Activated naive CD4-positive, alpha-beta T cell treated with Interleukin-2 at 50 U/mL for 16 hours (primary cell): ENCODE results near the gene DDX52.
A peak's percentile ranks its signal among the peaks of the same experiment; 100 is the strongest.
"Not testable (repeated sequence)": the region's sequence is repeated elsewhere in the genome, so short reads cannot be mapped to it uniquely, and the experiment has no call there.

ENCODE experiments used
- DNase-seq: peaks from one replicate; pipeline ENCODE4 v3.0.0-alpha.2; 2020

The DDX52 gene

DNA sequence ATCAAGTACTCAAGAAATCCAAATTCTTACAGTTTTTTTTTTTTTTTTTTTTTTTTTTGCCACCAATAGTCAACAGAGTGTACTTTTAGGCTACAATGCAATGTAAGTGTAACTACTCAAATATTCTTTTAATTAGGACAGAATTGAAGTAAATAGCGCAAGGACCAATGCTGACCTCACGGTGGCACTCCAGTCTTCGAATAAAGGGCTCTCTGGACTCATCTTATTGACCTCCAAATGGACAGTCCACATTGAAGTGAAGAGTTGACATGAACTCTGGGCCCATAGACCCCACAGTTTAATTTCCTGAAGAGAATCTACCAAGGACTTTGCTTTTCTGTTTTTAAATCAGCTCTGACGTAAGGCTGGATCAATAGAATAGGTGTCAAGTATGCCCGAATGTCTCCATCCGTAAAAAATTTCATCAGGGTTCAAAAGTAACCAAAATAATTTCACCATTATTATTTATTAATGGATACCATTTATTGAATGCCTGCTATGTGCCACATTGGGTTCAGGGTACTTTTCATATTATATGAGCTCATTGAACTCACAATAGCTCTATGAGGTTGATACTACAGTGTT lies 7.3 kb upstream of the DDX52 start:
- no peak for DNase-seq

- DNase-seq = no peak
Measured at GRCh38 chr17:37648555-37648954, 5.3 kb upstream of the DDX52 start.

DNA sequence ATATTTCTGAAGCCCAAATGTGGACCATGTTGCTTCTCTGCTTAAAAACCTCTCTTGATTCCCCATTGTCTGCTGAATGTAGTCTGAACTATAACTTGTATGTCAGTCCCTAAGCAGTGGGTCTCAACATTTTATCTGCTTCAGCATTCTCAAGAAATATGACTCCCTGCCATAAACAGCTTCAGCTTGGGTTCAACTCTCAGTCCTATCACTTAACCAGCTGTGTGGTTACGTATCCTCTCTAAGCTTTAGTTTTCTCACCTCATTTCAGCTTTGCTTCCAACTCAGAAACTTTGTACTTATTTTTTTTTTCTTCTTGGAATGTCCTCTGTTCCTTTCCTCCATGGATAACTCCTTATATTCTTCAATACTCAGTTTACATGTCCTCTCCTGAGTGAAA lies 4.6 kb upstream of the DDX52 start:
- no peak for DNase-seq

GRCh38 chr17:37643869-37644268 lies 623 bp upstream of the DDX52 start:
- no peak for DNase-seq

DNA sequence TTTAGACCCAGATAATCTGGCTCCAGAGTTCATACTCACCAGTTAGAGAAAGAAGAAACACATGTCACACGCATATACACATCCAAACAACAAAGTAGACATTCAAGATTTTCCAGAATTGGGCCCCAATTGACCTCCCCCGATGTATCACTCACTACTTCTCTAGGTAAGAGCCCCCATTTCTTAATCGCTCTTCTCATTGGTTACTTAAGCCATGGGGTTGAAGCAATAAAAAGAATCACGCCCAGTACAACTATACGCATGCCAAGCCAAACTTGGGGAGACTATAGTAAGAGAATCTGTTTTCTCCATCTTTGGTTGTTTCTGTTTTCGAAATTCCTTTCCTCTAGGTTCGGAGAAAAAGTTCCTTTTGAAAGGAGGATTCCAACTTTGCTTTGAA lies 565 bp downstream of the DDX52 start:
- no peak for DNase-seq

DNA sequence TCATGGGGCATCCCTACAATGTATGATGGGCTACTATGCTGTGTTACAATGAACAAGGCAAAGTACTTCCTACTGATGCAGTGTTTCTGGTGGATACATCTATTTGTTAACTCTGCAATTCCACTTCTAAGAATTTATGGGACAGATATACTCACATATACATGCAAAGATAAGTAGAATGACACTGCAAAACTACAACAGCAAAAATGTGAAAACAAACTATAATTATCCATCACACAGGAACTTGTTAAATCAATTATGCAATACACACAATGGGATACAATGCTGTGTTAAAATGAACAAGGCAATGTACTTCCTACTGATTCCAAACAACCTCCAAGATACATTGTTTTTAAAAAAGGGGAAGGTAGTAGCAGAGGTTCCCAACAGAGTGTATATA lies 3.2 kb downstream of the DDX52 start:
- DNase-seq = no peak

GRCh38 chr17:37637956-37638355 lies 5.3 kb downstream of the DDX52 start:
- no peak for DNase-seq

- not testable (repeated sequence) for DNase-seq
Measured at GRCh38 chr17:37616430-37616829, 26.8 kb downstream of the DDX52 start.

- DNase-seq = no peak
Measured at GRCh38 chr17:37614823-37615222, 28.4 kb downstream of the DDX52 start.

GRCh38 chr17:37614391-37614790 lies 28.9 kb downstream of the DDX52 start:
- DNase-seq = no peak

GRCh38 chr17:37610971-37611370 lies 32.3 kb downstream of the DDX52 start:
- DNase-seq = no peak

- DNase-seq = not testable (repeated sequence)
Measured at GRCh38 chr17:37610041-37610420, 33.2 kb downstream of the DDX52 start.

DNA sequence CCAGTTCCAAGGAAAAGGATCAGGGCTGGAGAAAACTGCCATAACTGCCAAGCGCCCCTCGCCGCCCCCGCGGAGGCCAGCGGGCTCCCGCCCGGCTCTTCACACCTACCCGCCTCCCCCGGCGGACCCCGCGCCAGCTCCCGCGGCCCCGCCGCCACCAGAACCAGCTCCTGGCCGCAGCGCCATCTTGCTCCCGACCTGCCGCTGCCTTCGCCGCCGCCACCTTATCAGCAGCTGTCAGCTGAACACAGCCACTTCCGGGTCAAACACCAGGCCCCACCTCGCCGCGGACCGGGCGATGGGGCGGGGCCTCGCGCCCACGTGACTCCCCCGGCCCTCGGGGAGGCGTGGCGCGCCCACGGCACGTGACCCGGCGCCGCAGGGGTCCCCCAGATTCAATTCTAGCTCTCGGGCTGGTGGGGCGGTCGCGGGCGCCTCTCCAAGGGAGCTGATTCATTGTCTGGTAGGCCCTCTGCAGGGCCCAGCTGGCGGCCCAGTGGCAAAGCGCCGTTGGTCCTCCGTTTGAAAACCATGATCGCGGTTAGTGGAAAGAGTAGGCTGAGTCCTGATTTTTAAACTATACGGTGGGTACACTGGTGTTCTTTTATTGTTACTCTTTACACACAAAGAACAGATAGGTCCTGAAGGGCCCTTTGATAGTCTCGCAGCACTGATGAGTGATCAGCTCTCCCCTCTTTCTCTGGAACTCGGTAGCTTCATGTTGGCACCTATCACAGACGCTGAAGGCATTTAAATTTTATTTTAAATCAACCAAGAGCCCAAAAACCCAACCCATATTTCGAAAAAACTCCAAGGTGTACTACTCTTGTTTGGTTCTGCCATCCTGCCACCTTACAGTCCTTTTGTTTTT lies 33.8 kb downstream of the DDX52 start, which contains the start of gene SYNRG:
Gene SYNRG (minus strand): TSS at position 249 of the 871 bp plus-strand sequence. CDS start 63 bp downstream, at position 186.
- DNase-seq = peak; percentile 94

DNA sequence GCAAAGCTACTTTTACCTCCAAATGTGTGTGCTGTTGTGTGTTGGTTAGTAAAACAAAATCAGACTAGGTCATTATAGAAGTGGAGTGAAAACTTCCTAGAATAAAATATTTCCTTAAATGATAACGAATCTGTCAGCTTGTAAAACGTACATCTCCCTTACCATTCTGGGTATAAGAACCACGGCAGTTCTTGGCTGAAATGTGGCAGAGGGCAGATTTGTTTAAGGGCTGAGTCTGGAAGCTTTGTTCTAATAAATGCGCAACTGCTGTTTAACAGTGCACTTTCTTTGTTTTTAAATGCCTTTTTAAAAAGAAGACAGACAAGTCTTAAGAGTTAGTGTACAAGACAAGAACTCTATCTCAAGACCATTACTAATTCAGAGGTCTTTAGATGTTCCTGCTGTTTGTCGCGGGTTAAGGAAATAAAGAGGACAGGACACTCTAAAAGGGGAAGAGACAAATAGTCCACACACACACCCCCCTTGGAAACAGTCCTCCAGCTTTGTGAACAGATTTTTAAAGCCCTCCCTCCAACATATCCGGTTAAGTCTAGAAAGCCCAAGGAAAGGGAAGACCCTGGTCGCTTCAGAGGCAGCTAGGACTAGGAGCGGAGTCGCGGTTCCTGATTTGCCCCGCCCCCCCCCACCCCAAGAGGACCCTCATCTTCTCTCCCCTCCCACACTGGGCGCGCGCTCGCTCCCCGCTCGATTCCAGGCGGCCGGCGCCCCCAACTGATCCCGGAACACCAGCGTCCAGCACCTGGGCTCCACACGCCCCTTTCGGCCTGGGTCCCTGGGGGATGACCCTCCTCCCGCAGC lies 34.7 kb downstream of the DDX52 start:
- DNase-seq = peak; percentile 22

- peak; percentile 23 for DNase-seq
Measured at GRCh38 chr17:37607637-37608331, 35.5 kb downstream of the DDX52 start.

- DNase-seq = peak; percentile 25
Measured at GRCh38 chr17:37605813-37606505, 37.3 kb downstream of the DDX52 start.

DNA sequence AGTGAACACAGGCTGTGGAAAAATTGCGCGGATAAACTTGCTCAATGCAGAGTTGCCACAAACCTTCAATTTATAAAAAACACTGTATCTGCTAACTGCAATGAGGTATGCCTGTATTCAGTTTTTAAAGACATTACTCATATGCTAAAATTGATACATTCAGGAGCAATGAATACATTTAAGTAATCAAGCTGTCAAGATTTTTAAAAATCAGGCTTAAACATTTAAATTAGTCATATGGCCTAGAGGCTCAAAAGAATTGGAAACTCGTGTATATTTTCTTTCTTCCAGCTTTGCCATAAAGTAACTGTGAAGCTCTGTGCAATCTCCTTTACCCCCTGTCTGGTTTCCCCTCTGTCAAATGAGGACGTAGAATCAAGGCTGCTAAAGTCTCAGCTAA lies 38.2 kb downstream of the DDX52 start:
- no peak for DNase-seq

- DNase-seq = no peak
Measured at GRCh38 chr17:37604556-37604955, 38.7 kb downstream of the DDX52 start.

DNA sequence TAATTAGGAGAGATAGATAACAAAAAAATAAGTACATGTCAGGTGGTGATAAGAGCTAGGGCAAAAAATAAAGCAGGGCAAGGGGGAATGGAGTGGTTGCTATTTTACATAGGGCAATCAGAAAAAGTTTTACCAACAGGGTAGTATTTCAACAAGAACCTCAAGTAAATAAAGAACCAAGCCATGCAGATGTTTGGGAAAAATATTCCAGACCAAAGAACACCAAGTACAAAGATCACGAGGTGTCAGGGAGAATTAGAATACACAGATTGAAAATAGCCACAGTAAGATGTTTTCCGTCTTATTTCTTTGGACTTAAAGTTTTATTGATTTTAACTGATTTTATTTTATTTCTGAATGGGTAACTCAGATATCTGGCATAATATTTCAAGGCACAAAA lies 45.1 kb downstream of the DDX52 start:
- no peak for DNase-seq

DNA sequence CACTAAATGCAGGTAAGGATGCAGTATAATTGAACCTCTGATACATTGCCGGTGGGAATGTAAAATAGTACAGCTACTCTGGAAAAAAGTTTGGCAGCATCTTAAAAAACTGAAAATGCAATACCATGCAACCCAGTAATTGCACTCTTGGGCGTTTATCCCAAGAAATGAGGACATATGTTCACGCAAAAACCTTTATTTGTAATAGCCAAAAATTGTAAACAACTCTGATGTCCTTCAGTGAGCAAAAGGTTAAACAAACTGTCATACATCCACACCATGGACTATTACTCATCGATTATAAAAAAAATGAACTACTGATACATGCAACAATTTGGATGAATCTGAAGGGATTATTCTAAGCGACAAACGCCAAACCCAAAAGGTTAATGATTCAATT lies 51.0 kb downstream of the DDX52 start:
- DNase-seq = no peak

DNA sequence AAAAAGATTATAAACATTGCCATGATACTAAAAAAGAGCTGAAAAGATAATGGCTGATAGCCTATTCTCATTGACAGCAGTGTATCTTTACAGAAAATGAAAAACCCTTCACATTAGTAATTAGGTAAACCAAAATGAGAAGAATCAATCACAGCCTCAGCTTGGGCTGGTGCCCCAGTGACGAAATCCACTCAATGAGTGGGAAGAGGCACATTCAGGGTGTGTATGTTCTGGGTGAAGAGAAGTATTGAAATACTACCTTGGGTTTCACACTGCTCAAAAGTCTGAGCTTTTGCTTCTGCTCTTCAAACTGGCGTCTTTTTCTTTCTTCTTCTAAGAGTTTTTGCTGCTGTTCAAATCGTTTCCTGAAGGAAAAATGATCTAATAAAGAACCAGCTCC lies 58.2 kb downstream of the DDX52 start:
- DNase-seq = no peak

GRCh38 chr17:37576281-37576680 lies 67.0 kb downstream of the DDX52 start:
- no peak for DNase-seq
